ENCODE results near the gene NSUN7.

- TF ChIP-seq CTCF (conservative IDR thresholded peaks at IDR 0.05; ENCODE audit: low read depth, low read length) = no peak
- TF ChIP-seq EZH2 (IDR thresholded peaks at IDR 0.05; ENCODE audit: low read length, unreplicated experiment) = no peak
- no peak for TF ChIP-seq EZH2phosphoT487 (IDR thresholded peaks at IDR 0.05; ENCODE audit: borderline replicate concordance, low read length)
Observed at GRCh38 chr4:40720351-40720750, 29.4 kb upstream of the NSUN7 start.

All from PC-3 (cell line).